Esophagus muscularis mucosa (tissue), 4 donors: ENCODE results near the gene NSD1.

Source experiments
- EP300 ChIP-seq: sonication (generic); formaldehyde crosslinking; IDR thresholded peaks from one replicate; pipeline ENCODE4 v1.6.1; 2017; ENCODE audit warnings: antibody characterized with exemption
- POLR2A ChIP-seq: fragments of 450-650 bp; IDR thresholded peaks from one replicate; pipeline ENCODE4 v1.6.1; 2017; ENCODE audit warnings: antibody characterized with exemption, moderate library complexity, mild to moderate bottlenecking, low read depth
- TF ChIP-seq, protein P1 (sequence below), 3 experiments: fragments of 200-600 bp in 2 of 3; fragments of 450-650 bp in 1 of 3; sonication (generic) in 2 of 3; IDR thresholded peaks; one replicate each; pipeline ENCODE4 v1.5.1; 2017 to 2019; ENCODE audit warnings: antibody characterized with exemption in 3 of 3, mild to moderate bottlenecking in 2 of 3, moderate library complexity in 1 of 3

DNA sequence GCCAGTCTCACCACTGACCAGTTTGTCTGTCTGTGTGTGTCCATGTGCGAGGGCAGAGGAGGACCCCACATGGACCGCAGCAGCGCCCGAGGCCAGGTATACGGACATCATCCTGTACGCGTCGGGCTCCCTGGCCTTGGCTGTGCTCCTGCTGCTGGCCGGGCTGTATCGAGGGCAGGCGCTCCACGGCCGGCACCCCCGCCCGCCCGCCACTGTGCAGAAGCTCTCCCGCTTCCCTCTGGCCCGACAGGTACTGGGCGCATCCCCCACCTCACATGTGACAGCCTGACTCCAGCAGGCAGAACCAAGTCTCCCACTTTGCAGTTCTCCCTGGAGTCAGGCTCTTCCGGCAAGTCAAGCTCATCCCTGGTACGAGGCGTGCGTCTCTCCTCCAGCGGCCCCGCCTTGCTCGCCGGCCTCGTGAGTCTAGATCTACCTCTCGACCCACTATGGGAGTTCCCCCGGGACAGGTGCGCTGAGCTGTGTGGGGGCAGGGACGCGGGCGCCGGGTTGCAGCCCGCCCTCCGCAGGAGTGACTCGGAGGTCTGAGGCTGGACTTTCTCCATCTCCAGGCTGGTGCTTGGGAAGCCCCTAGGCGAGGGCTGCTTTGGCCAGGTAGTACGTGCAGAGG is 40.4 kb upstream of the NSD1 start:
- TF ChIP-seq, protein P1, sequence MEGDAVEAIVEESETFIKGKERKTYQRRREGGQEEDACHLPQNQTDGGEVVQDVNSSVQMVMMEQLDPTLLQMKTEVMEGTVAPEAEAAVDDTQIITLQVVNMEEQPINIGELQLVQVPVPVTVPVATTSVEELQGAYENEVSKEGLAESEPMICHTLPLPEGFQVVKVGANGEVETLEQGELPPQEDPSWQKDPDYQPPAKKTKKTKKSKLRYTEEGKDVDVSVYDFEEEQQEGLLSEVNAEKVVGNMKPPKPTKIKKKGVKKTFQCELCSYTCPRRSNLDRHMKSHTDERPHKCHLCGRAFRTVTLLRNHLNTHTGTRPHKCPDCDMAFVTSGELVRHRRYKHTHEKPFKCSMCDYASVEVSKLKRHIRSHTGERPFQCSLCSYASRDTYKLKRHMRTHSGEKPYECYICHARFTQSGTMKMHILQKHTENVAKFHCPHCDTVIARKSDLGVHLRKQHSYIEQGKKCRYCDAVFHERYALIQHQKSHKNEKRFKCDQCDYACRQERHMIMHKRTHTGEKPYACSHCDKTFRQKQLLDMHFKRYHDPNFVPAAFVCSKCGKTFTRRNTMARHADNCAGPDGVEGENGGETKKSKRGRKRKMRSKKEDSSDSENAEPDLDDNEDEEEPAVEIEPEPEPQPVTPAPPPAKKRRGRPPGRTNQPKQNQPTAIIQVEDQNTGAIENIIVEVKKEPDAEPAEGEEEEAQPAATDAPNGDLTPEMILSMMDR (IDR thresholded peaks at IDR 0.05): no peak
- no peak for TF ChIP-seq EP300
- no peak for TF ChIP-seq POLR2A
